Measurements from ENCODE around the gene ITGB5. TPM values are rescaled to one million over a fixed set of nuclear protein-coding genes. Genes with fewer than 3 reads are reported as not detected.

ITGB5 gene
- total RNA-seq, 5 donors from 2014 or later (not counting 1 experiment from before 2014, with no cell fraction given) = 1.2 to 2.5 (median 1.7) TPM

- no peaks in the 10 kb centered on the region for H3K36me3 ChIP-seq (ENCODE audit: control insufficient read depth in 2 of 2, extremely low read depth in 1 of 2, insufficient read depth in 1 of 2, low read length in 1 of 2)
- Mint-ChIP-seq H3K9me3 (no peaks in the 10 kb centered on the region), H3K27me3 (peaks cover 13 to 32% of the 10 kb centered on the region in 2 donors), H3K36me3 (no peaks in the 10 kb centered on the region), H3K4me3 (no peak overlapping the region), H3K4me1 (no peaks in the 10 kb centered on the region), H3K27ac (no peak overlapping the region)
- ATAC-seq (replicated peaks in 1 of 4) (no peak), DNase-seq (no peak)
- no peak overlapping the region for H3K4me3 ChIP-seq (ENCODE audit: control insufficient read depth in 1 of 2, extremely low read depth in 1 of 2, low read length in 1 of 2)
- POLR2A ChIA-PET = no interaction called here
- no peaks in the 10 kb centered on the region for H3K4me1 ChIP-seq (ENCODE audit: control insufficient read depth in 1 of 2, extremely low read depth in 1 of 2, insufficient read depth in 2 of 2, low read length in 2 of 2)
- CTCF ChIA-PET = no interaction called here
- H3K27me3 ChIP-seq (replicated peaks in 1 of 2; ENCODE audit: control insufficient read depth in 2 of 2, extremely low read depth in 1 of 2, insufficient read depth in 2 of 2, low read length in 1 of 2) = peaks cover 0 to 11% of the 10 kb centered on the region in 2 experiments
- H3K9me3 ChIP-seq = no peaks in the 10 kb centered on the region
- no peak overlapping the region for H3K27ac ChIP-seq (ENCODE audit: low read length)
- whole genome bisulfite sequencing (ENCODE audit: insufficient coverage) = 85% methylated on average over 6 of the region's 6 CpGs
Observed at GRCh38 chr3:124821356-124821755, 65.8 kb downstream of the ITGB5 start.

- H3K27me3 Mint-ChIP-seq = peaks cover 13 to 32% of the 10 kb centered on the region in 2 donors
- no peak for ATAC-seq (replicated peaks in 1 of 4)
- H3K4me3 ChIP-seq (ENCODE audit: control insufficient read depth in 1 of 2, extremely low read depth in 1 of 2, low read length in 1 of 2) = no peak overlapping the region
- no peak overlapping the region for H3K27ac Mint-ChIP-seq
- H3K36me3 ChIP-seq (ENCODE audit: control insufficient read depth in 2 of 2, extremely low read depth in 1 of 2, insufficient read depth in 1 of 2, low read length in 1 of 2) = no peaks in the 10 kb centered on the region
- no peaks in the 10 kb centered on the region for H3K4me1 Mint-ChIP-seq
- DNase-seq = no peak
- no peak overlapping the region for H3K27ac ChIP-seq (ENCODE audit: low read length)
- H3K27me3 ChIP-seq (replicated peaks in 1 of 2; ENCODE audit: control insufficient read depth in 2 of 2, extremely low read depth in 1 of 2, insufficient read depth in 2 of 2, low read length in 1 of 2) = peaks cover 0 to 14% of the 10 kb centered on the region in 2 experiments
- H3K4me1 ChIP-seq (ENCODE audit: control insufficient read depth in 1 of 2, extremely low read depth in 1 of 2, insufficient read depth in 2 of 2, low read length in 2 of 2) = no peaks in the 10 kb centered on the region
- no peaks in the 10 kb centered on the region for H3K36me3 Mint-ChIP-seq
- ChIA-PET CTCF (interaction anchor here (0.7 kb wide), 2 partner anchors 58 to 102 kb away, joined by 6 to 8 read pairs; no protein-coding TSS in a partner anchor), POLR2A (no interaction called here)
- no peaks in the 10 kb centered on the region for H3K9me3 ChIP-seq
- no peaks in the 10 kb centered on the region for H3K9me3 Mint-ChIP-seq
- 92% methylated on average over 2 of the region's 9 CpGs for WGBS (ENCODE audit: insufficient coverage)
- H3K4me3 Mint-ChIP-seq = no peak overlapping the region
Observed at GRCh38 chr3:124818398-124819091, 68.6 kb downstream of the ITGB5 start.

- no peaks in the 10 kb centered on the region for H3K9me3 Mint-ChIP-seq
- H3K27ac Mint-ChIP-seq = no peak overlapping the region
- Histone ChIP-seq H3K9me3 (no peaks in the 10 kb centered on the region), H3K4me1 (ENCODE audit: control insufficient read depth in 1 of 2, extremely low read depth in 1 of 2, insufficient read depth in 2 of 2, low read length in 2 of 2) (no peaks in the 10 kb centered on the region), H3K4me3 (ENCODE audit: control insufficient read depth in 1 of 2, extremely low read depth in 1 of 2, low read length in 1 of 2) (no peak overlapping the region), H3K27ac (ENCODE audit: low read length) (no peak overlapping the region), H3K27me3 (replicated peaks in 1 of 2; ENCODE audit: control insufficient read depth in 2 of 2, extremely low read depth in 1 of 2, insufficient read depth in 2 of 2, low read length in 1 of 2) (peaks cover 0 to 14% of the 10 kb centered on the region in 2 experiments), H3K36me3 (ENCODE audit: control insufficient read depth in 2 of 2, extremely low read depth in 1 of 2, insufficient read depth in 1 of 2, low read length in 1 of 2) (no peaks in the 10 kb centered on the region)
- no peaks in the 10 kb centered on the region for H3K36me3 Mint-ChIP-seq
- DNase-seq (no peak), ATAC-seq (replicated peaks in 1 of 4) (no peak)
- H3K4me1 Mint-ChIP-seq = no peaks in the 10 kb centered on the region
- H3K4me3 Mint-ChIP-seq = no peak overlapping the region
- POLR2A ChIA-PET = no interaction called here
- 89% methylated on average over 6 of the region's 6 CpGs for WGBS (ENCODE audit: insufficient coverage)
- CTCF ChIA-PET = no interaction called here
- H3K27me3 Mint-ChIP-seq = peaks cover 15 to 31% of the 10 kb centered on the region in 2 donors
Observed at GRCh38 chr3:124817079-124817478, 70.1 kb downstream of the ITGB5 start.

- POLR2A ChIA-PET = no interaction called here
- no peaks in the 10 kb centered on the region for H3K36me3 Mint-ChIP-seq
- H3K4me1 Mint-ChIP-seq = no peaks in the 10 kb centered on the region
- Histone ChIP-seq H3K27me3 (replicated peaks in 1 of 2; ENCODE audit: control insufficient read depth in 2 of 2, extremely low read depth in 1 of 2, insufficient read depth in 2 of 2, low read length in 1 of 2) (peaks cover 0 to 11% of the 10 kb centered on the region in 2 experiments), H3K9me3 (no peaks in the 10 kb centered on the region), H3K4me1 (ENCODE audit: control insufficient read depth in 1 of 2, extremely low read depth in 1 of 2, insufficient read depth in 2 of 2, low read length in 2 of 2) (no peaks in the 10 kb centered on the region), H3K4me3 (ENCODE audit: control insufficient read depth in 1 of 2, extremely low read depth in 1 of 2, low read length in 1 of 2) (no peak overlapping the region), H3K27ac (ENCODE audit: low read length) (no peak overlapping the region), H3K36me3 (ENCODE audit: control insufficient read depth in 2 of 2, extremely low read depth in 1 of 2, insufficient read depth in 1 of 2, low read length in 1 of 2) (no peaks in the 10 kb centered on the region)
- CTCF ChIA-PET = no interaction called here
- WGBS (ENCODE audit: insufficient coverage) = 100% methylated on average over 1 of the region's 4 CpGs
- H3K9me3 Mint-ChIP-seq = no peaks in the 10 kb centered on the region
- no peak for DNase-seq
- no peak for ATAC-seq (replicated peaks in 1 of 4)
- peaks cover 10 to 25% of the 10 kb centered on the region in 2 donors for H3K27me3 Mint-ChIP-seq
- H3K4me3 Mint-ChIP-seq = no peak overlapping the region
- H3K27ac Mint-ChIP-seq = no peak overlapping the region
Observed at GRCh38 chr3:124816206-124816605, 71.0 kb downstream of the ITGB5 start.

- no peaks in the 10 kb centered on the region for H3K9me3 Mint-ChIP-seq
- H3K4me1 ChIP-seq (ENCODE audit: control insufficient read depth in 1 of 2, extremely low read depth in 1 of 2, insufficient read depth in 2 of 2, low read length in 2 of 2) = no peaks in the 10 kb centered on the region
- H3K27me3 Mint-ChIP-seq = peaks cover 7 to 21% of the 10 kb centered on the region in 2 donors
- no peak overlapping the region for H3K27ac Mint-ChIP-seq
- no peak overlapping the region for H3K4me3 Mint-ChIP-seq
- no peaks in the 10 kb centered on the region for H3K9me3 ChIP-seq
- no peaks in the 10 kb centered on the region for H3K36me3 Mint-ChIP-seq
- no peaks in the 10 kb centered on the region for H3K4me1 Mint-ChIP-seq
- POLR2A ChIA-PET = no interaction called here
- no peaks in the 10 kb centered on the region for H3K36me3 ChIP-seq (ENCODE audit: control insufficient read depth in 2 of 2, extremely low read depth in 1 of 2, insufficient read depth in 1 of 2, low read length in 1 of 2)
- 67% methylated on average over 2 of the region's 5 CpGs for WGBS (ENCODE audit: insufficient coverage)
- CTCF ChIA-PET = interaction anchor here in 1 of 2 donors (0.6 kb wide), 1 partner anchor 117 kb away, joined by 3 read pairs; no protein-coding TSS in a partner anchor
- H3K27ac ChIP-seq (ENCODE audit: low read length) = no peak overlapping the region
- ATAC-seq (replicated peaks in 1 of 4) = no peak
- no peak overlapping the region for H3K4me3 ChIP-seq (ENCODE audit: control insufficient read depth in 1 of 2, extremely low read depth in 1 of 2, low read length in 1 of 2)
- peaks cover 0 to 9% of the 10 kb centered on the region in 2 experiments for H3K27me3 ChIP-seq (replicated peaks in 1 of 2; ENCODE audit: control insufficient read depth in 2 of 2, extremely low read depth in 1 of 2, insufficient read depth in 2 of 2, low read length in 1 of 2)
- no peak for DNase-seq
Observed at GRCh38 chr3:124815781-124816180, 71.4 kb downstream of the ITGB5 start.

GRCh38 chr3:124814620-124815421 is 72.3 kb downstream of the ITGB5 start:
- peaks cover 0 to 5% of the 10 kb centered on the region in 2 experiments for H3K27me3 ChIP-seq (replicated peaks in 1 of 2; ENCODE audit: control insufficient read depth in 2 of 2, extremely low read depth in 1 of 2, insufficient read depth in 2 of 2, low read length in 1 of 2)
- no peak for ATAC-seq (replicated peaks in 1 of 4)
- no peaks in the 10 kb centered on the region for H3K9me3 Mint-ChIP-seq
- H3K36me3 ChIP-seq (ENCODE audit: control insufficient read depth in 2 of 2, extremely low read depth in 1 of 2, insufficient read depth in 1 of 2, low read length in 1 of 2) = no peaks in the 10 kb centered on the region
- H3K27ac Mint-ChIP-seq = no peak overlapping the region
- no peak overlapping the region for H3K4me3 Mint-ChIP-seq
- no peaks in the 10 kb centered on the region for H3K36me3 Mint-ChIP-seq
- no peaks in the 10 kb centered on the region for H3K4me1 ChIP-seq (ENCODE audit: control insufficient read depth in 1 of 2, extremely low read depth in 1 of 2, insufficient read depth in 2 of 2, low read length in 2 of 2)
- CTCF ChIA-PET = interaction anchor here in 1 of 2 donors (0.6 kb wide), 1 partner anchor 118 kb away, joined by 3 read pairs; no protein-coding TSS in a partner anchor
- no peak overlapping the region for H3K27ac ChIP-seq (ENCODE audit: low read length)
- POLR2A ChIA-PET = no interaction called here
- WGBS (ENCODE audit: insufficient coverage) = 80% methylated on average over 10 of the region's 11 CpGs
- no peaks in the 10 kb centered on the region for H3K4me1 Mint-ChIP-seq
- H3K27me3 Mint-ChIP-seq = peaks cover 5 to 12% of the 10 kb centered on the region in 2 donors
- H3K9me3 ChIP-seq = no peaks in the 10 kb centered on the region
- no peak for DNase-seq
- H3K4me3 ChIP-seq (ENCODE audit: control insufficient read depth in 1 of 2, extremely low read depth in 1 of 2, low read length in 1 of 2) = no peak overlapping the region

Measured in T-cell (primary cell).